Peyer's patch (tissue), 4 donors: ENCODE measurements around the gene DPF3. TPM values are rescaled to one million over a fixed set of nuclear protein-coding genes. Genes with fewer than 3 reads are reported as not detected.

ENCODE experiments used
- DNase-seq, 3 donors: peaks; one replicate each; pipeline ENCODE4 v3.0.0-alpha.2; 2017 to 2019
- H3K27ac ChIP-seq, 4 donors: fragments of 200-600 bp; sonication (generic); one replicate each; pipeline ENCODE4 v1.5.1; 2016 to 2019
- H3K27me3 ChIP-seq, 2 donors: fragments of 200-600 bp; sonication (generic); one replicate each; pipeline ENCODE4 v1.5.1; 2019
- H3K36me3 ChIP-seq, 3 donors: fragments of 200-600 bp; sonication (generic); one replicate each; pipeline ENCODE4 v1.5.1; 2016 to 2019
- H3K4me1 ChIP-seq, 4 donors: fragments of 200-600 bp; sonication (generic); one replicate each; pipeline ENCODE4 v1.5.1; 2016 to 2019
- H3K4me3 ChIP-seq, 4 donors: fragments of 200-600 bp; sonication (generic); 1 replicate in 3 of 4; 2 replicates in 1 of 4; pipeline ENCODE4 v1.5.1; 2016 to 2019; ENCODE audit warnings: mild to moderate bottlenecking in 1 of 4
- H3K9me3 ChIP-seq, 4 donors: fragments of 200-600 bp; sonication (generic); one replicate each; pipeline ENCODE4 v1.5.1; 2016 to 2019; ENCODE audit warnings: mild to moderate bottlenecking in 1 of 4
- POLR2A ChIP-seq, 2 donors: fragments of 450-650 bp; IDR thresholded peaks; one replicate each; pipeline ENCODE4 v1.5.1; 2017; ENCODE audit warnings: antibody characterized with exemption in 2 of 2, mild to moderate bottlenecking in 2 of 2, moderate library complexity in 2 of 2
- total RNA-seq, 4 donors: library from RNA; depleted of rRNA; stranded (reverse); fragments of >200 nt; gene quantifications; one replicate each; pipeline ENCODE4 v1.1.0, GENCODE V29; 2016
- TF ChIP-seq, protein P1 (sequence below), 6 experiments: fragments of 450-650 bp in 4 of 6; fragments of 200-600 bp in 2 of 6; sonication (generic) in 1 of 6; IDR thresholded peaks; one replicate each; pipeline ENCODE4 v1.5.1; 2017 to 2019; ENCODE audit warnings: antibody characterized with exemption in 6 of 6, mild to moderate bottlenecking in 3 of 6, moderate library complexity in 1 of 6

Gene DPF3
- total RNA-seq, 4 donors from 2014 or later, result 10.7 to 25.6 (median 17.9) TPM

DNA sequence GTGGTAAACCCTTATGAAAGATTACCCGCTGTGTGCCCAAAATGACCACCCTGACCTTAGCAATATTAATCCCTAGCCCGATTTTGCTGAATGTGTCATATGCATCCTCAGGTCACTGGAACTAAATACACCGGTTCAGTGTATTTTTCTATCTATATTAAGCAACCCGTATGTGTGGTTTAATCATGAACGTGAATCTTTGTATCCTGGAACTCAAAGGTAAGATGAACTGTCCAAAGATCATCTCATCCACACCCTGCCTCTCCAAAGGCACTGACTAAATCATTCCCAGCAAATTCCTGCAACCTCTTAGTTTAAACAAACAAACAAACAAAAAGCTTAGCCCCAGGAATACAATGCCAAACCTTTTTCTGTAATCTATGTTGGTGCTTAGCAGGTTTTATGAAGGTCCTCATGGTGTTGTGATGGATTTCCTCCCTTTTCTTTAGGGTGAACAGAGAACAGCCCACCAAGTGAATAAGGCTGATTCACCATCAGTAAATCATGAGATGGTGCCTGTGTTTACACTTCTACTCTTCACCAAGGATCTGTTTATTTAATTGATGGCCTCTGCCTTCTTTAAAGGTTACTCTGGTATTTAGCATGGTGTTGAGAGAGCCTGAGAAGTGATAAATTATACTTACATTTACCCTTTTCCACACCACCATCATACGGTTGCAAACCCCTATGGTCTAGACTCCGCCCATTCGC, 298.6 kb downstream of the DPF3 start:
- H3K36me3 ChIP-seq, result no peaks in the 10 kb centered on the region
- no peaks in the 10 kb centered on the region for H3K4me1 ChIP-seq
- no peaks in the 10 kb centered on the region for H3K9me3 ChIP-seq
- TF ChIP-seq POLR2A (IDR thresholded peaks at IDR 0.05), result no peak
- TF ChIP-seq, protein P1, sequence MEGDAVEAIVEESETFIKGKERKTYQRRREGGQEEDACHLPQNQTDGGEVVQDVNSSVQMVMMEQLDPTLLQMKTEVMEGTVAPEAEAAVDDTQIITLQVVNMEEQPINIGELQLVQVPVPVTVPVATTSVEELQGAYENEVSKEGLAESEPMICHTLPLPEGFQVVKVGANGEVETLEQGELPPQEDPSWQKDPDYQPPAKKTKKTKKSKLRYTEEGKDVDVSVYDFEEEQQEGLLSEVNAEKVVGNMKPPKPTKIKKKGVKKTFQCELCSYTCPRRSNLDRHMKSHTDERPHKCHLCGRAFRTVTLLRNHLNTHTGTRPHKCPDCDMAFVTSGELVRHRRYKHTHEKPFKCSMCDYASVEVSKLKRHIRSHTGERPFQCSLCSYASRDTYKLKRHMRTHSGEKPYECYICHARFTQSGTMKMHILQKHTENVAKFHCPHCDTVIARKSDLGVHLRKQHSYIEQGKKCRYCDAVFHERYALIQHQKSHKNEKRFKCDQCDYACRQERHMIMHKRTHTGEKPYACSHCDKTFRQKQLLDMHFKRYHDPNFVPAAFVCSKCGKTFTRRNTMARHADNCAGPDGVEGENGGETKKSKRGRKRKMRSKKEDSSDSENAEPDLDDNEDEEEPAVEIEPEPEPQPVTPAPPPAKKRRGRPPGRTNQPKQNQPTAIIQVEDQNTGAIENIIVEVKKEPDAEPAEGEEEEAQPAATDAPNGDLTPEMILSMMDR (IDR thresholded peaks at IDR 0.05), result no peak
- no peaks in the 10 kb centered on the region for H3K27me3 ChIP-seq
- H3K4me3 ChIP-seq, result no peak overlapping the region
- no peak overlapping the region for H3K27ac ChIP-seq
- DNase-seq, result no peak

DNA sequence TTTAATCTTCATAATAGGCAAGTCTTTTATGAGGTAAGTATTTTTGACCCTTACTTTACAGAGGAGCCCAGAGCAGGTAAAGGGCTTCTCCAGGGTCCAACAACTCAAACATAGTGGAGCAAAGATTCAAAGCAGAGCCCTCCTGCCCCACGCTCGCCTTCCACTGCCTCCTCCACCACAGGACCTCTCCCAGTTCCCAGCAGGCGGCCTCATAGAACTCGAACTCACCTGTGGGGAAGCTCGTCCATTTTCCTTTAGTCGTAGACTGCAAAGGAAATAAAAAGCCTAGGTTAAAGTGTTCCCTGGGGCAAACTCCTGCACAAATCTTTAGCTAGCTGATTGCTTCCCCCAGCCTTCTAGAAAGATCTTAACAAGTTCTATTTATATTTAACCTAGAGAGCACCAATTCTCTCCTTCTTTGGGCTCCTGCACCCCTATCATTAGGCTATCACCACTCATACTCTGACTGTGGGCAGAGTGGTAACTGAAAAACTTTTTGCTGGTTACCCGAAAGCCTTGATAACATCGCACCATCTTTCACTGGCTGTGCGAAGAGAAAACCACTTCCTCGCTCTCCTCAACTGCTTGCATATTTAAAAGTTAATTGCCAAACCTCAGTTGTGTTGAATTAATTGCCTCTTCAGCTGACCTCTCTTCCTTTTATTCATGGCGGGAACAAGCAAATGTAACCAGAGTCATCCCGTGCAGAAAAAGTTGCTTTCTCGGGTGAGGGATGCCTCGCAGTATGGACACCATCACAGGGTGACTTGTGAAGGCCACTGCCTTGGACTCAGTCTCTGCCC, 299.6 kb downstream of the DPF3 start:
- Histone ChIP-seq H3K9me3 (no peaks in the 10 kb centered on the region), H3K4me1 (no peaks in the 10 kb centered on the region), H3K4me3 (no peak overlapping the region), H3K27me3 (no peaks in the 10 kb centered on the region), H3K36me3 (no peaks in the 10 kb centered on the region), H3K27ac (no peak overlapping the region)
- DNase-seq, result peak in 1 of 3 donors; percentile 56
- TF ChIP-seq, protein P1 (IDR thresholded peaks at IDR 0.05), result no peak
- no peak for TF ChIP-seq POLR2A (IDR thresholded peaks at IDR 0.05)

DNA sequence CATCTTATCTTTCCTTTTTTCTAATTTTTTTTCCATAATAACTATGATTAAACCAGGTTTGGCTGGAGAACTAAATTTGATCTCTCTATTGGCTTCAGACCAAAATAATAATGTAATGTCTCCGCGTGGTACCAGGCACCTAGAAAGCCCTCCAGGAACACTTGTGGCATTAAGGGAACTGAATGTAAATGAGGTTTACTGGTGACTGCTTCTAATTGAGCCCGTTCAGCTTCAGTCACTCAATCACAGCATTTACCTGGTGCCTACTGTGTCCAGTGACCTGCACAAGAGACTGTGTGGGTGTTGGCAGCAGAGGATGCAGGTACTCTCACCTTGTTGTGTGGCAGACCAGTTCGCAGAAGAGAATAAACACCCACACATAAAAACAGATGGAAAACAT, 302.5 kb downstream of the DPF3 start:
- Histone ChIP-seq H3K36me3 (no peaks in the 10 kb centered on the region), H3K27me3 (no peaks in the 10 kb centered on the region), H3K27ac (no peak overlapping the region), H3K4me3 (no peak overlapping the region), H3K9me3 (no peaks in the 10 kb centered on the region), H3K4me1 (no peaks in the 10 kb centered on the region)
- no peak for DNase-seq
- TF ChIP-seq, protein P1 (IDR thresholded peaks at IDR 0.05), result no peak
- no peak for TF ChIP-seq POLR2A (IDR thresholded peaks at IDR 0.05)

DNA sequence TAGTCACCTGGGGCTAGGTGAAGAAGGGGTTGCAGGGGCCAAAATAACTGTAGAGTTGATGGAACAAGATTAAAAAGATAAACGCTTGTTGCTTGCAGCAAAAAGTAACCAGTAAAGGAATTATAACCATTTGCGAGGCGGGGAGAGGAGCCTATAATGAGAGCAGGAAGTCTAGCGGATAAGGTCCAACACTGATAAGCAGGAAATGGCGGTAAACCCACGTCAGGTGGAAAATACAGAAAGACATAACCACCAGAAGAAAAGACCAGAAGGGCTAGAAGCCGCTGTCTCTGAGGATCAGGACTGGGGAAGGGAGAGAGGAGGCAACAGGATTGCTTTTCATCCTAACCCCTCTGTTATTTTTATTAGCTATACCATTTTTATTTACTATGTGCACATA, 303.3 kb downstream of the DPF3 start:
- DNase-seq, result peak in 2 of 3 donors; percentile 66
- Histone ChIP-seq H3K36me3 (no peaks in the 10 kb centered on the region), H3K4me3 (no peak overlapping the region)

GRCh38 chr14:72589652-72590051, 304.2 kb downstream of the DPF3 start:
- TF ChIP-seq, protein P1 (IDR thresholded peaks at IDR 0.05), result no peak
- TF ChIP-seq POLR2A (IDR thresholded peaks at IDR 0.05), result no peak
- no peak overlapping the region for H3K4me3 ChIP-seq
- no peak overlapping the region for H3K27ac ChIP-seq
- no peaks in the 10 kb centered on the region for H3K27me3 ChIP-seq
- no peaks in the 10 kb centered on the region for H3K4me1 ChIP-seq
- H3K9me3 ChIP-seq, result no peaks in the 10 kb centered on the region
- DNase-seq, result no peak
- no peaks in the 10 kb centered on the region for H3K36me3 ChIP-seq

More for the DNA sequence above, 303.3 kb downstream of the DPF3 start:
- Histone ChIP-seq H3K27ac (no peak overlapping the region), H3K27me3 (no peaks in the 10 kb centered on the region), H3K4me1 (no peaks in the 10 kb centered on the region), H3K9me3 (no peaks in the 10 kb centered on the region)
- TF ChIP-seq, protein P1 (IDR thresholded peaks at IDR 0.05), result no peak
